Astrocyte (in vitro differentiated cells and primary cell): ENCODE results near the gene ZNF225.

Experiments used
- CTCF ChIP-seq: IDR thresholded peaks from 2 replicates; pipeline ENCODE4 v1.5.1; 2011; ENCODE audit warnings: low read depth, mild to moderate bottlenecking, inconsistent platforms, low read length, moderate library complexity; ENCODE audit not compliant: insufficient read depth
- EZH2 ChIP-seq: IDR thresholded peaks from 2 replicates; pipeline ENCODE4 v1.6.1; 2012; ENCODE audit warnings: mild to moderate bottlenecking, low read length, inconsistent platforms; ENCODE audit not compliant: insufficient read depth

DNA sequence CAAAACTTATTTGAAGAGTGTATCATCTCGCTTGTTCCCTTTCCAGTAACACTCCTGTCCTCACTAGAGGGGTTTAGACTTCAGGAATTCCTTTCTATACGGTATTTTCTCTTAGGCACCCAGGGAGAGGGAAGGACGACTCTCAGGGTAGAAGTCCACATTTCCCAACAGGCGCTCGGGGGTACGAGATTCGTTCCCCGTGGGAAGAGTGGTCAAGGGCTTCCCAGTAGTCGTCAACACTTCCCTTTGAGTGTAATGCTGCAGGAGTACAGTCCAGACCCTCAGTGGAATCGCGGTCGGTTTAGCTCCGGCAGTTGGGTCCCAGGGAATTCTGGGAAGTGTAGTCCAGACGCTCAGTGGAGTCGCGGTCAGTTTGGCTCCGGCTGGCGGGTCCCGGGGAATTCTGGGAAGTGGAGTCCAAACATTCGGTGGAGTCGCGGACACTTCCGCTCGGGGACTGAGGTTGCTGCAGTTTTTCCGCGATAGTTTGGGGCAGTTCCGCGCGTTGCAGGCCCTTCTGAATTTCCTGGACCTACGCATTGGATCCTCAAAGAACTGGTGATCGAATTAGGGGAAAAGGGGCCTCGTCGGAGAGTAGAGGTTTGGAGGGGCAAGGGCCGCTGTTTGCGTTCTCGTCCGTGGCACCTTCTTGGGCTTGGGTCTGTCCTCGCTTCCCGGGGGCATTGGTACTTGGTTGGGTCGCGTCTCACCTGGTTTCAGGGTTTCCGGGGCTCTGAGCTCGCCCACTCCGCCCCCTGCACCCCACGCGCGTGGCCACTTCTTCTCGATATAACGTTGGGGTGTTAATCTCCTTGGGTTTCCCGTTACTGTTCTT, 19.1 kb upstream of the ZNF225 start, which contains the start of gene ZNF224:
- no peak for TF ChIP-seq CTCF
- TF ChIP-seq EZH2: no peak
